DMS53 treated with DMSO at 0.1 percent for 48 hours (cell line): ENCODE measurements around the gene RBM44.
"Not testable (repeated sequence)": the region's sequence is repeated elsewhere in the genome, so short reads cannot be mapped to it uniquely, and the experiment has no call there.

ENCODE experiments used
- DNase-seq: peaks from one replicate; lab custom pipeline; 2025; ENCODE audit not compliant: unreplicated experiment; lab: John Stamatoyannopoulos, UW

RBM44 gene

DNA sequence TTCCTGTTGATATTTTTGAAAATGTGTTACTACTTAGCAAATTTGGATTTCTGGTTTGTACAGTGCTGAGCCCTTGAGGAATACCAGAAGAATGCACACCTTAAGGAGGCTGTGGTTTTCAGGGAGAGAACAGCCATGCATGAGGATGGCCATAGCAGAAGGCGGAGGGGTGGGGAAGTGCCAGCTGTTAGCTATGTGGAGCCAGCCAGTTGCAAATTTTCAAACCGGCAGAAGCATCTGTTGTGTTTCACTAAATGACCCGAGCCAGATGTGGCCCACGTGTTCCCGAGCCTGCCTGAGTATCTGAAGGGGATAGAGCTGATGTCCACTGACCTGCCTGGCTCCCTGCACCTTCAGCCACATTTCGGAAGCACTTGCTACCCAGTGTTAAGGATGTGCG is 16.4 kb upstream of the RBM44 start:
- no peak for DNase-seq

DNA sequence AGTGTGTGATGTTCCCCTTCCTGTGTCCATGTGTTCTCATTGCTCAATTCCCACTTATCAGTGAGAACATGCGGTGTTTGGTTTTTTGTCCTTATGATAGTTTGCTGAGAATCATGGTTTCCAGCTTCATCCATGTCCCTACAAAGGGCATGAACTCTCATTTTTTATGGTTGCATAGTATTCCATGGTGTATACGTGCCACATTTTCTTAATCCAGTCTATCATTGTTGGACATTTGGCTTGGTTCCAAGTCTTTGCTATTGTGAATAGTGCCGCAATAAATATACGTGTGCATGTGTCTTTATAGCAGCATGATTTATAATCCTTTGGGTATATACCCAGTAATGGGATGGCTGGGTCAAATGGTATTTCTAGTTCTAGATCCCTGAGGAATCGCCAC is 14.9 kb upstream of the RBM44 start:
- not testable (repeated sequence) for DNase-seq

DNA sequence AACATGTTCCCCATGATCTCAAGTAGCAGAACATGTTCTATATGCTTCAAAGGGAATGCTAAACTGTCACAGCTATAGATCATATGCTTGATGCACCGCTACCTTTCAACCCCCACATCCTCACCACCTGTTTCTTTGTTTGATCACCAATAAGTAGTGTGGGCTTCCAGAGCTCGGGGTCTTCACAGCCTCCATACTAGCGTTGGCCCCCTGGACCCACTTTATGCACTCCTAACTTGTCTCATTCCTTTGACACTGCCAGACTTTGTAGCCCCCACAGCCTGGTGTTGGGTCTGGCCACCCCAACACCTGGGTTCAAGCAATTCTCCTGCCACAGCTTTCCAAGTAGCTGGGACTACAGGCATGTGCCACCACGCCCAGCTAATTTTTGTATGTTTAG is 11.6 kb upstream of the RBM44 start:
- DNase-seq, result no peak

DNA sequence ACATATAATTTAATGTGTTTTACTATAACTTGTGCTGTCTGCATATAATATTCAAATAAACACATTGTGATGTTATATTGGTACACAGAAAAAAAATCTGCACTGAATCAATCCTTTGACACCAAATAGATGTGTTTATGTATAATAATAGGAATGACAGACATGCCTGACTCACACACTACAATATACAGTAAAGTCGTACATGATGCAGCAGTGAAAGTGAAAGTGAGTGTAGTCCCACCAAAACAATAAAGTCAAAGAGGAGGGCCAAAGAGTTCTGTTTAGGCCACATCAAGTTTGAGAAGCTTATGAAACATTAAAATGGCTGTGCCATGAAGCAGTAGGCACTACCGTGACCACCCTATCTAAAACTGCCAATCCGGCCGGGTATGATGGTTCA is 8.2 kb upstream of the RBM44 start:
- no peak for DNase-seq

DNA sequence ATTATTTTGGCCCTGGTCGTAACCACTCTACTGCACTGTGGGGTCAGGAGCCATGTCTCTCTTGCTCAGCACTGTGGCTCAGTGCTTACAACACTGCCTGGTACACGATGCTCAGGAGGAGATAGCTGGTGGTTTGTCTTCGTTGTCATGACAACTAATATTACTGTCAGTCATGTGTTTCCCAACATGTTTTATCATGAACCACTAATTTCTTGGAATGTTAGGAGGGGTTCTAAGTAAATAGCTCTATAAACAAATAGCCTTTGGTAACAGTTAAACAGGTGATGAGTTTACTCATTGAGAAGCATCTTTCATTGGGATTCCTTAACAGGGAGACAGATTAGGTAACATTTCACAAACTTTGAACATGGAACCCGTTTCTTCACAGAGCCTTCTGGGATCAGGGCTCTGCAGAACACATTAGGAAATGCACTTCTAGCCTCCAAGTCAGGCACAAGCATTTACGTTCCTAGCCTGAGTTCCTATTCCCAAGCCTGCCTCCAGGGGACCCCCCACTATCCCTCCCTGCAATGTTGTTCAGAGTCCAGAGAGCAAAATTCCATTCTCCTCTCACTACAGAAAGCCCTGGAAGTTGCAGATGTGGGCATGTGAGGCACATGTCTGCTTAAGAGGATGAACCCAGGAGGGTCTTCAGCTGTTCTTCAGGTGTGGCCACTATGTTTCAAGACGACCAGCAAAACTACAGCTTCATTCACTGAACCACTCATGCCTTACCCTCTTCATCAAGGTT is 6.4 kb upstream of the RBM44 start:
- DNase-seq, result no peak

DNA sequence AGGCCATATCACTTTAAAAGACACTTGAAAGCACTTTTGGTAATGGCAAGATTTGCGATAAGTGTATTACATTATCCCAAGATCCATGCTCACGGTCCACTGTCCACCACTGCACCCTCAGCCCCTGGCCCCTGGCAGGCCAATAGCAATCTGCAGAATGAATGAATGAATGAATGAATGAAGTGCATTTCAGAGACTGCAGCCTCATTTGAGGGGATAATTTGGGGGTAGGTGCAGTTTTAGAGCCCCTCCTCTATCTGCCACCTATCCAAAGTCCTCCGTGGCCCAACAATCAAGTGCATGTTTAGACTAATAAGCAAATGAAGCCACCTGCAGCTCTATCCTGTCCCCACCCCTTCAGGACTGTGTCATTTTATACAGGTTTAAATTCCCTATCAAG is 1.3 kb upstream of the RBM44 start:
- DNase-seq, result no peak

DNA sequence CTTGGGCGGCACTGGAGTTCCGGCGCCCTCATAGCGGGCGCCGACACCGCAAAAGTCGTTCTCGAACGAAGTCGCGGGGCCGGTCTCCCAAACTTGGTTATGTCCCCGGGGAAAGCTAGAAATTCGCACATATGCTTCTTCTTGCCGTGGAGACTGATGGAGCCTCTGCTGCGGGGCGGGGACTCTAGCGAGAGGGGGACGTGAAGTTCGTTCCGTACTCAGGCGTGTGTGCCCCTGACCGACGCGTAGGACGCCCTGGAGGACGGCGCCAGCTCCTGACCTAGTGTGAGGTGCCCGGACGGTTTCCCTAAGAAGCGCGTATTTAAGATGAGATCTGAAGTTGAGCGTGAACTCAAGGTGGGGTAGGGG is 465 bp downstream of the RBM44 start:
- no peak for DNase-seq

DNA sequence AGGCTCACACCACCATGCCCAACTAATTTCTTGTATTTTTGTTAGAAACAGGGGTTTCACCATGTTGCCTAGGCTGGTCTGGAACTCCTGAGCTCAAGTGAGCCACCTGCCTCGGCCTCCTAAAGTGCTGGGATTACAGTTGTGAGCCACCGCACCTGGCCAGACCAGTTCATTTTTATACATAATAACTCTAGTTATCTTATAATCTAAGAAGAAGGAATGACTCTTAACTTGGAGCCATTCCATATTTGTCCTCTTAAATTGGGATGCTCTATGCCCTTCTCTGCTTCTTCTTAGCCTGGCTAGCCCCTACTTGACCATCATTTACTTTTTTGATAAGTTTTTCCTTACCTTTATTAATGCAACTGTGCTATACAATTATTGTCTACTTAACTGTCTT is 2.9 kb downstream of the RBM44 start:
- no peak for DNase-seq

DNA sequence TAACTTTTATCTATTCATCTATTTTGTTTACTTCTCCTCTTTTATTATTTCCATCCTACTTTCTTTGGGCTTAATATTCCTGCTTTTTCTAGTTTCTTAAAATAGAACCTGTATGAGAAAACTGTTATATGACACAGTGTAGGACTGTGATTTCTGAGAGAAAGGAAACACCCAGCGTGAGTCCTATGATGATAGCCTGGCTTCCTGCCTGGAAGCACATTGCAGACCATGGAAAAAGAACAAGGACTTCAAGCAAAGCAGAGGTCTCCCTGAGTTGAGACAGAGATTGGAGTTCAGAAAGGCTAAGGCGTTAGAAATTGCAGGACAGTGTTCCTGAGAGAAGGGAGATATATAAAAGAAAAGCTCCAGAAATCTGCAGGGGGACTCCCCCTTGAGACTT is 7.8 kb downstream of the RBM44 start:
- no peak for DNase-seq

DNA sequence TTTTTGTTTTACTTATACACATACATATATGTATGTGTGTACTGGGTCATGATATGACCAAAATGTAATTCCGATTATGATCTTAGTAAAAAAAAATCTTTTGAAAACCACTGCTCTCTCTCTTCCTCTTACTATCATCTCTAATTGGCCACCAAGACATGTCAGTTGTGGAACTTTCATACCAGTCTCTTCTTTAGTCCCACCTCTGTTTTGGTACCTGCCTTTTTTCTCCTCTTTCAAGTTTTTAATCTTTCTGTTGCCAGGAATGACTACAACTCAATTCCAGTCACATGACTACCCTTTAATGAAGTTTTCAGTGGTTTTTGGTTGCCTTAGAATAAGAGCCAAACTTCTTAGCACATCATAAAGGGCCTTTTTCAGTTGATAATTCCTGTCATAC is 17.1 kb downstream of the RBM44 start:
- DNase-seq, result no peak

DNA sequence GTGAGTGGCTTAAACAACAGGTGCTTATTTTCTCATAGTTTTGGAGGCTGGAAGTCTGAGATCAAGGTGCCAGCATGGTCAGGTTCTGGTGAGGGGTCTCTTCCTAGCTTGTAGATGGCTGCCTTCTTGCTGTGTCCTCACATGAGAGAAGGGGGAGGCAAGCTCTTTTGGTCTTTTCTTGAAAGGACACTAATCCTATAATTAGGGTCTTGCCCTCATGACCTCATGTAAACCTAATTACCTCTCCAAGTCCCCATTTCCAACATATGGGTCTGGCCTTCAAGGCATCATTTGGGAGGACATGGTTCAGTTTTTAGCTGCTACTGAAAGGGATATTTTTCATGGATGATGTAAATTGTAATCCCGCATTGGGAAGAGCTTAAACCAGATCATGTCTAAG is 18.0 kb downstream of the RBM44 start:
- DNase-seq, result no peak

DNA sequence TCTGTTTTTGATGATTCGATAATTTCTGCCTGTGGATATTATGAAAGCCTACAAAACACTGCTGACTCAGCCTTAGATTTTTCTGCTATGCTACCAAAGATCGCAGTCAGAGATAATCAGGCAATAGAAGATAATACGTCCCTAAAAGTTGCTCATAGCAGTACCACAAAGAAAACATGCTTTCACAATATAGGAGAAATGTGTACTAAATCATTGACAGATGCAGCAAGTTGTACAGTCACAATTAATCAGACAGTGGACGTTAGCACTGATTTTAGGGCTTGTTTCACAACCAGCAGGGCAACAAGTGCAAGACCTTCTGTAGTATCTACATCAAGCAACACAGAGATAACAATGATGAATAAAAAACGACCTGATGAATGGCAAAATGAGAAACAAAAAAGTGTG is 19.5 kb downstream of the RBM44 start:
- no peak for DNase-seq

DNA sequence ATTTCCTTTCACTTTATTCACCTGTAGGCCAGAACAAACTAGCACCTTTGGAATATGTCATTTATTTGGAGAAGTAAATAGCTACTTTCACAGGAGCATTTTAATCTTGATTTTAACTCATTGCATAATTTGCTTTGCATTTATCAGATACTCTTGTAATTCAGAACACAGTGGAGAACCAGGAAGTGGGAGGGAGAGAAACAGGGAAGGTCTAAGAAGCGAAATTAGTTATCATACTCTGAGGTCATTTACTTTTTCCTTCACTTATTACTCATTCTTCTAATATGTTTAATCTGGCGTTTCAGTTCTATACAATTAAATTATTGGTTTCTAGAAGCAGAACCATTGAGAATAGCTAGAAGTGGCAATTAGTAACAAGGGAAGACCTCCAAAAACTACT is 20.7 kb downstream of the RBM44 start:
- no peak for DNase-seq

DNA sequence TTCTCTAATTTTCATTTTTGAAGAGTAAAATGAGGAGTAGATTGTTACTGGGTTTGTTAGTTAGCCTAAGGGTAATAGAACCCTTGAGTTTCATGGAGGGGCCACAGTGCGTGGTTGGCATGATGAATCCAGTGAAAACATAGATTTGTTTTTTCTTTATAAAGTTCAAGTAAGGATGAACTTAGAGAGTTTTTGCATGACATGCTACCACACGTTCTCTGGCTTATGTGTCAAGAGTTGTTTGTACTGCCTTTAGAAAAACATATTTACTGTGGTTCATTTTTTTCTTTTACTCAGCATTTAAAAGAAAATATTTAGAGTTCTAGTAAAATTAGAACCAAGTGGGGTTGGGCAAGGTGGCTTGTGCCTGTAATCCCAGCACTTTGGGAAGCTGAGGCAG is 21.8 kb downstream of the RBM44 start:
- no peak for DNase-seq

DNA sequence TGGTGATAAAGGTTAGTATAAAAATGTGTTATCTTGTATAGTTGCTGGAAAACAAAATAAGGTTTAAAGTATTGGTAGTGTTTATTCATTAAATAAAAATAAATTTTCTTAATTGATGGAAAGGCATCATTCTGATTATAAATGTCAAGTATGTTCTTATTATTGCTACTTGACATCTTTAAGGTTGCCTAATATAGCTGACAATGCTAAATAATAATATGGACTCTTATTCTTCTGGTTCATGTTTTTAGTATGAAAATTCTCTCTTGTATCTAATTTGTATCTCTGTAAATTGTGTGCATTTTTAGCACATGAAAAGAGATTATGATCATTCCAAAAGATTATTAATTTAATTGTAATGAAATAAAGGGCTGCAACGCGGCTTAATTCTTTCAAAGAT is 25.0 kb downstream of the RBM44 start:
- no peak for DNase-seq

DNA sequence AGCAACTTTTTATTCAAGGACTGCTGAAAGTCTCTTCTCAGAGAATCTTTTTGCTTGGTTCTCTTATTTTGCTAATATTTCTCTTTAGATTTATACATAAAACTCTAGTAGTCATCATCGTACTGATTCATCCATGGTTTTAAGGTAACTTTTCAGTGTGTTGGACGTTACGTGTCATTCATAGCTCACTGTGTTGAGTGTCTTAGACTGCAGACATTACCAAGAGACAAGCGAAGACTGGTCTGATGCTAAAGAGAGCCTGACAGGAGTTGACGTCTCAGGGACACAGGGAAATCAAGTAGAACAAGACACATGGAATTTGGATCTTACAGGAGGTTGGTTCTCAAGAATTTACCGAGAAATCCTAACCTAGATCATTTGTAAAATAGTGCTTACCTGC is 25.5 kb downstream of the RBM44 start:
- no peak for DNase-seq

DNA sequence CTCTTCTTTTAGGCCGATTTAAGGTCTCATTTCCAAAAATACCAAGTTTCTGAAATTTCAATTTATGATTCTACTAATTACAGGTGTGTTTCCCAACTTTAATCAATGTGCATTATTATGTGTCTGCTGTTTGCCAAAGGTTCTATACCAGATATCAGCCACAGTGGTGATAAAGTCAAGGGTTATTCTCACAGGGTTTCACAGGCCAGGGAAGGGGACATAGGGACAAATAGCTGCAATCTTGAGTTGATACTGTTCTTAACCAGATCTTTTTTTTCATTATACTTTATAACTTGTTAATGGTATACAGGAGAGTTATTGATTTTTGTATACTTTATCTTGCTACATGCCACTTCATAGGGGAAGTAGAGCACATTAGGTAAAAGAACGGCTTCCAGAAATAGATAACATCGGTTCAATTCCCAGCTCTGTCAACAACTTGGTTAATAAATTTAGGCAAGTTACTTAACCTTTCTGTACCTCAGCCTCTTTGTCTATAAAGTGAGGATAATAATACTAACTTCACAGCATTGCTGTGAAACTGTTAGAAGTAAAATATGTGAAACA is 28.9 kb downstream of the RBM44 start:
- DNase-seq, result no peak

DNA sequence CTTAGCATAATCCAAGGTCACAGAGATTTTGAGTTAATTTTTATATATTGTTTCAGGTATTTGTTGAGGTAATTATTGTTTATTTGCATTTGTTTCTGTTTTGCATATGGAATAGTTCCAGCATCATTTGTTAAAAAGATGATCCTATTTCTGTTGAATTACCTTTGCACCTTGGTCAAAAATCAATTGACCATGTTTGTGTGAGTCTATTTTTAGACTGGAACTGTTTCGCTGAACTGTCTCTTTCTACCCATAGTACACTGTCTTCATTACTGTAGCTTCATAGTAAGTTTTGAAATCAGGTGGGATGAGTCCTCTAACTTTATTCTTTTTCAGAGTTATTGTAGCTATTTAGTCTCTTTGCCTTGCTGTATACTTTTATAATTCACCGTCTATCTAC is 31.9 kb downstream of the RBM44 start:
- no peak for DNase-seq

DNA sequence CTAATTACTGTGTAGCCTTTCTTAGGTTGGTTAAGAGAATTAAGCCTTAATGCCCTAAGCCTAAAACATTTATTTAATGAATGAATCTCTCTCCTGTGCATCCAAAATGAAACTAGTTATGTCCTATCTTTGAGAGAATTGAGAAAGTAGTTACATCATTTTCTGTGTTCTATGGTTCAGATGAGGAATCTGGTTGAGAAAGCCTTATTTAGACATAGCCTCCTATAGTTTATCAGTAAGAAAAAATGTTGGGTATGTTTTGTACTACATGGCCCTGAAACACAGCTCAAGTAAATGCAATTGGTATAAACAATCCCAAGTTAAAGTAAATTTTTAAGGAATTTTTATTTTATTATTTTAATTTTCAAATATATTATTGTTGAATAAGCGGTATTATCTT is 35.0 kb downstream of the RBM44 start:
- DNase-seq, result no peak

DNA sequence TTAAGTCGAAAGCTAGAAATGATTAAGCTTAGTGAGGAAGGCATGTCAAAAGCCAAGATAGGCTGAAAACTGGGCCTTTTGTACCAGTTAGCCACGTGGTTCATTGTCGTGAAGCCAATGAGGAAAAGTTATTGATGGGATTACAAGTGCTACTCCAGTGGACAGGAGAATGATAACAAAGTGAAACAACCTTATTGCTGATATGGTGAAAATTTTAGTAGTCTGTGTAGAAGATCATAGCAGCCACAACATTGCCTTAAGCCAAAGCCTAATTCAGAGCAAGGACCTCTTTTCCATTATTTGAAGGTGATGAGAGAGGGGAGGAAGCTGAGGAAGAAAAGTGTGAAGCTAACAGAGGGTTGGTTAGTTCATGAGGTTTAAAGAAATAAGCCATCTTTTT is 36.8 kb downstream of the RBM44 start:
- DNase-seq, result no peak

DNA sequence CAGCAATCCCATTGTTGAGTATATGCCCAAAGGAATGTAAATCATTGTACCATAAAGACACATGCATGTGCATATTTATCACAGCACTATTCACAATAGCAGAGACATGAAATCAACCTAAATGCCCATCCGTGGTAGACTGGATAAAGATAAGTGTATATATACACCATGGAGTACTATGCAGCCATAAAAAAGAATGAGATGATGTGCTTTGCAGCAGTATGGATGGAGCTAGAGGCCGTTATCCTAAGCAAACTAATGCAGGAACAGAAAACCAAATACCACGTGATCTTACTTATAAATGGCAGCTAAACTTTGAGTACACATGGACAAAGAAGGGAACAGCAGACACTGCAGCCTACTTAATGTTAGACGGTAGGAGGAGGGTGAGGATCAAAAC is 42.5 kb downstream of the RBM44 start:
- no peak for DNase-seq

DNA sequence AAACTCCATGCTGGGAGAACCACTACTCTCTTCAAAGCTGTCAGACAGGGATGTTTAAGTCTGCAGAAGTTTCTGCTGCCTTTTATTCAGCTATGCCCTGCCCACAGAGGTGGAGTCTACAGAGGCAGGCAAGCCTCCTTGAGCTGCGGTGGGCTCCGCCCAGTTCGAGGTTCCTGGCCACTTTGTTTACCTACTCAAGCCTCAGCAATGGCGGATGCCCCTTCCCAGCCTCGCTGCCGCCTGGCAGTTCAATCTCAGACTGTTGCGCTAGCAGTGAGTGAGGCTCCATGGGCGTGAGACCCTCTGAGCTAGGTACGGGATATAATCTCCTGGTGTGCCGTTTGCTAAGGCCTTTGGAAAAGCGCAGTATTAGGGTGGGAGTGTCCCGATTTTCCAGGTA is 50.4 kb downstream of the RBM44 start:
- DNase-seq, result not testable (repeated sequence)

DNA sequence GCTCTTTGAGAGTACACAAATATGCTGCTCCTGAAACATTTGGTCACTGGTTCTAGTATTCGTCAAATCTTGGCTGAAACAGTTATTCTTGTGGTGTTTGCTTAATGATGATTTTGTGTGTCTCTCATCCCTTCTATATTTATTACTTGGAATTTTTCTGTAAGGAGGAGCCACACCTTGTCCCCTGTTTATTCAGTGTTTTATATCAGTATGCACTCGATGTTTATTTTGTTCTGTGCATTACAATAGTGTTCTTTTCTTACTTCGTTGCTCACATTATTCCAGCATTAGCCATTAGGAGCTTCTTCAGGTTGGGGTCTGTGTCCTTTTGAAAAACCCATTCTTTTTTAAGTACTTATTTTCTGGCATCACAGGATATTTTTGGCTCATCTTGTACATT is 55.7 kb downstream of the RBM44 start:
- no peak for DNase-seq
